ENCODE measurements around the gene CDH16.

DNA sequence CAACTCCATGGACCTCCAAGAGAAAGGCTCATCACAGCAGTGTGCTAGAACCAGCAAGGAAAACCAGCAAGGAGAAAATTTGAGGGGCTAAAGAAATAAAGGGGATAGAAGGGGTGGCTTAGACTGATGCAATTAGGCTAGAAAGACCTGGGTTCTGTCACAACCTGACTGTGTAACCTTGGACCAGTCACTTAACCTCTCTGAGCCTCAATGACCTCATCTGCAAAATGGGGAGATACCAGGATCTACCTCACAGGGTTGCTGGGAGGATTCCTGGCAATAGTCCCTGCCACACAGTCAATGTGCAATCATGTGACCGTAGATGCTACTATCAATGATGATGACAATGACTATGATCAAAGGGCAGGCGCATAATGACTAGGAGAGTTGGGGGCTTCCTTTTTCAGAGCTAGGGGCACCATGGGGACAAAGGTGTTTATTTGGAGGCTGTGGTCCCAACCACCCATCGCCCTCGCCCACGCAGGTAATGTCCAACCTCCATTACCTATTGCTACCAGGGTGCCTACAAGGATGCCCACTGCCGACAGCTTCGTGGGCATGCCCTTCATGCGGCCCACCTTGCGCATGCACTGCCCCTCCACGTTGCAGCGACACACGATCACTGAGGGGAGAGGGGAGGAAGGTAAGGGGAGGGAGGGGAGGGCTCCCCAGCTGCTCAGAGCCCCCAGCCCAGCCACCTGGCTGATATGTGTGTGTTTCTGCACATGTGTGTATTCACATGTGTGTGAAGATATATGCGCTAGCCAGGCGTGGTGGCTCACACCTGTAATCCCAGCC lies 9.7 kb downstream of the CDH16 start:
- TF ChIP-seq, protein P1, sequence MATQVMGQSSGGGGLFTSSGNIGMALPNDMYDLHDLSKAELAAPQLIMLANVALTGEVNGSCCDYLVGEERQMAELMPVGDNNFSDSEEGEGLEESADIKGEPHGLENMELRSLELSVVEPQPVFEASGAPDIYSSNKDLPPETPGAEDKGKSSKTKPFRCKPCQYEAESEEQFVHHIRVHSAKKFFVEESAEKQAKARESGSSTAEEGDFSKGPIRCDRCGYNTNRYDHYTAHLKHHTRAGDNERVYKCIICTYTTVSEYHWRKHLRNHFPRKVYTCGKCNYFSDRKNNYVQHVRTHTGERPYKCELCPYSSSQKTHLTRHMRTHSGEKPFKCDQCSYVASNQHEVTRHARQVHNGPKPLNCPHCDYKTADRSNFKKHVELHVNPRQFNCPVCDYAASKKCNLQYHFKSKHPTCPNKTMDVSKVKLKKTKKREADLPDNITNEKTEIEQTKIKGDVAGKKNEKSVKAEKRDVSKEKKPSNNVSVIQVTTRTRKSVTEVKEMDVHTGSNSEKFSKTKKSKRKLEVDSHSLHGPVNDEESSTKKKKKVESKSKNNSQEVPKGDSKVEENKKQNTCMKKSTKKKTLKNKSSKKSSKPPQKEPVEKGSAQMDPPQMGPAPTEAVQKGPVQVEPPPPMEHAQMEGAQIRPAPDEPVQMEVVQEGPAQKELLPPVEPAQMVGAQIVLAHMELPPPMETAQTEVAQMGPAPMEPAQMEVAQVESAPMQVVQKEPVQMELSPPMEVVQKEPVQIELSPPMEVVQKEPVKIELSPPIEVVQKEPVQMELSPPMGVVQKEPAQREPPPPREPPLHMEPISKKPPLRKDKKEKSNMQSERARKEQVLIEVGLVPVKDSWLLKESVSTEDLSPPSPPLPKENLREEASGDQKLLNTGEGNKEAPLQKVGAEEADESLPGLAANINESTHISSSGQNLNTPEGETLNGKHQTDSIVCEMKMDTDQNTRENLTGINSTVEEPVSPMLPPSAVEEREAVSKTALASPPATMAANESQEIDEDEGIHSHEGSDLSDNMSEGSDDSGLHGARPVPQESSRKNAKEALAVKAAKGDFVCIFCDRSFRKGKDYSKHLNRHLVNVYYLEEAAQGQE (IDR thresholded peaks at IDR 0.05; ENCODE audit: insufficient replicate concordance, low read depth) = no peak
- TF ChIP-seq, protein P2, sequence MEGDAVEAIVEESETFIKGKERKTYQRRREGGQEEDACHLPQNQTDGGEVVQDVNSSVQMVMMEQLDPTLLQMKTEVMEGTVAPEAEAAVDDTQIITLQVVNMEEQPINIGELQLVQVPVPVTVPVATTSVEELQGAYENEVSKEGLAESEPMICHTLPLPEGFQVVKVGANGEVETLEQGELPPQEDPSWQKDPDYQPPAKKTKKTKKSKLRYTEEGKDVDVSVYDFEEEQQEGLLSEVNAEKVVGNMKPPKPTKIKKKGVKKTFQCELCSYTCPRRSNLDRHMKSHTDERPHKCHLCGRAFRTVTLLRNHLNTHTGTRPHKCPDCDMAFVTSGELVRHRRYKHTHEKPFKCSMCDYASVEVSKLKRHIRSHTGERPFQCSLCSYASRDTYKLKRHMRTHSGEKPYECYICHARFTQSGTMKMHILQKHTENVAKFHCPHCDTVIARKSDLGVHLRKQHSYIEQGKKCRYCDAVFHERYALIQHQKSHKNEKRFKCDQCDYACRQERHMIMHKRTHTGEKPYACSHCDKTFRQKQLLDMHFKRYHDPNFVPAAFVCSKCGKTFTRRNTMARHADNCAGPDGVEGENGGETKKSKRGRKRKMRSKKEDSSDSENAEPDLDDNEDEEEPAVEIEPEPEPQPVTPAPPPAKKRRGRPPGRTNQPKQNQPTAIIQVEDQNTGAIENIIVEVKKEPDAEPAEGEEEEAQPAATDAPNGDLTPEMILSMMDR (IDR thresholded peaks at IDR 0.05; ENCODE audit: insufficient read depth, low read length) = no peak
- TF ChIP-seq POLR2AphosphoS5 (IDR thresholded peaks at IDR 0.05; ENCODE audit: low read depth) (no peak), GABPA (IDR thresholded peaks at IDR 0.05; ENCODE audit: low read depth) (no peak)

All from HL-60 (cell line).